ENCODE measurements around the gene PHACTR3. TPM values are rescaled to one million over a fixed set of nuclear protein-coding genes. Genes with fewer than 3 reads are reported as not detected.
A peak's percentile ranks its signal among the peaks of the same experiment; 100 is the strongest.

Gene PHACTR3
- total and polyA plus RNA-seq, 2 of the 8 experiments (the other 6 are each of a cell fraction or from before 2014, with no cell fraction given), result 0.05 to 0.13 TPM

GRCh38 chr20:59824711-59825562 is 220.6 kb downstream of the PHACTR3 start:
- Histone ChIP-seq H2BK20ac (ENCODE audit: low read length) (no peak overlapping the region), H2BK15ac (ENCODE audit: low read length) (no peak overlapping the region), H3K27ac (ENCODE audit: low read depth, low read length) (no peak overlapping the region), H3K56ac (replicated peaks; ENCODE audit: insufficient read length, low read depth, low read length) (no peak overlapping the region), H3K4me1 (replicated peaks in 1 of 4; ENCODE audit: control insufficient read depth in 3 of 4, insufficient read depth in 4 of 4, low read length in 3 of 4) (peaks cover 0 to 7% (median 0%) of the 10 kb centered on the region in 4 experiments; a peak in 1 of 7 replicates), H2BK120ac (replicated peaks; ENCODE audit: low read depth, low read length) (no peak overlapping the region), H3K36me3 (ENCODE audit: control insufficient read depth in 2 of 4, insufficient read depth in 4 of 4, low read length in 3 of 4) (no peaks in the 10 kb centered on the region; a peak in 1 of 8 replicates), H3K14ac (ENCODE audit: insufficient read length) (no peak overlapping the region), H3K4me3 (ENCODE audit: extremely low read depth in 1 of 4, insufficient read depth in 2 of 4, low read depth in 3 of 4, low read length in 4 of 4) (no peak overlapping the region), H2BK5ac (ENCODE audit: low read depth, low read length) (no peak overlapping the region), H3K27me3 (replicated peaks in 1 of 4; ENCODE audit: control insufficient read depth in 3 of 4, extremely low read depth in 1 of 4, insufficient read depth in 3 of 4, low read length in 3 of 4) (peaks cover 0 to 2% (median 0%) of the 10 kb centered on the region in 4 experiments; a peak in 1 of 7 replicates), H3K79me2 (ENCODE audit: control insufficient read depth in 1 of 2, insufficient read depth in 2 of 2, low read length in 2 of 2) (no peaks in the 10 kb centered on the region), H3K4ac (replicated peaks; ENCODE audit: insufficient read length, low read depth, low read length) (no peak overlapping the region), H4K91ac (replicated peaks; ENCODE audit: insufficient read length, low read length) (no peak overlapping the region), H3K18ac (ENCODE audit: extremely low read depth, low read length) (no peak overlapping the region), H3K9me3 (ENCODE audit: insufficient read depth in 2 of 2, low read depth in 1 of 2, low read length in 1 of 2) (peaks cover 87 to 98% of the 10 kb centered on the region in 2 experiments), H2BK12ac (ENCODE audit: low read depth, low read length) (no peak overlapping the region), H2AFZ (ENCODE audit: low read length) (no peak overlapping the region), H3K23me2 (ENCODE audit: low read depth, low read length) (no peaks in the 10 kb centered on the region), H3K9ac (replicated peaks in 1 of 4; ENCODE audit: extremely low read depth in 1 of 4, low read depth in 3 of 4, low read length in 3 of 4) (no peak overlapping the region), H3K79me1 (ENCODE audit: low read depth, low read length) (no peaks in the 10 kb centered on the region), H4K5ac (ENCODE audit: insufficient read length, low read depth, low read length) (no peak overlapping the region), H4K8ac (ENCODE audit: extremely low read depth, insufficient read depth, low read length) (no peak overlapping the region), H4K20me1 (replicated peaks in 1 of 2; ENCODE audit: control insufficient read depth in 1 of 2, insufficient read depth in 2 of 2, low read length in 2 of 2) (peaks cover 0 to 1% of the 10 kb centered on the region in 2 experiments), H2AK5ac (ENCODE audit: low read depth, low read length) (no peak overlapping the region), H3K23ac (ENCODE audit: insufficient read length) (no peak overlapping the region), H3K4me2 (ENCODE audit: insufficient read depth in 1 of 2, low read depth in 2 of 2, low read length in 2 of 2) (no peak overlapping the region)
- TF ChIP-seq POU5F1 (IDR thresholded peaks at IDR 0.05; ENCODE audit: low read depth, low read length), result no peak
- no peak for TF ChIP-seq TCF12 (IDR thresholded peaks at IDR 0.05; ENCODE audit: low read depth, low read length)
- TF ChIP-seq TEAD4 (IDR thresholded peaks at IDR 0.05; ENCODE audit: low read depth, low read length), result no peak
- no peak for TF ChIP-seq EZH2 (IDR thresholded peaks at IDR 0.05; ENCODE audit: low read depth, low read length, severe bottlenecking)
- TF ChIP-seq SP4 (IDR thresholded peaks at IDR 0.05; ENCODE audit: low read length), result no peak
- TF ChIP-seq, protein P1, sequence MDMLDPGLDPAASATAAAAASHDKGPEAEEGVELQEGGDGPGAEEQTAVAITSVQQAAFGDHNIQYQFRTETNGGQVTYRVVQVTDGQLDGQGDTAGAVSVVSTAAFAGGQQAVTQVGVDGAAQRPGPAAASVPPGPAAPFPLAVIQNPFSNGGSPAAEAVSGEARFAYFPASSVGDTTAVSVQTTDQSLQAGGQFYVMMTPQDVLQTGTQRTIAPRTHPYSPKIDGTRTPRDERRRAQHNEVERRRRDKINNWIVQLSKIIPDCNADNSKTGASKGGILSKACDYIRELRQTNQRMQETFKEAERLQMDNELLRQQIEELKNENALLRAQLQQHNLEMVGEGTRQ (IDR thresholded peaks at IDR 0.05; ENCODE audit: low read length), result no peak
- TF ChIP-seq HDAC6 (IDR thresholded peaks at IDR 0.05; ENCODE audit: low read depth, low read length), result no peak
- no peak for TF ChIP-seq CBX5 (IDR thresholded peaks at IDR 0.05; ENCODE audit: low read depth, low read length)
- no peak for TF ChIP-seq TAF7 (optimal IDR thresholded peaks at IDR 0.05; ENCODE audit: borderline replicate concordance, low read depth, low read length)
- TF ChIP-seq CHD2 (IDR thresholded peaks at IDR 0.05; ENCODE audit: low read length), result no peak
- ChIA-PET CTCF (ENCODE audit: partially characterized antibody) (interaction anchor here (1.1 kb wide), 1 partner anchor 253 kb away, joined by 3 read pairs; no protein-coding TSS in a partner anchor), POLR2A (ENCODE audit: partially characterized antibody) (no interaction called here)
- no peak for FAIRE-seq
- 72% methylated on average over 8 of the region's 8 CpGs; no CpG with 5 or more reads in 1 of the 2 experiments for WGBS, 2 experiments (ENCODE audit: extremely low coverage in 1 of 2, insufficient coverage in 1 of 2, insufficient read length in 1 of 2, insufficient replicate concordance in 2 of 2, low coverage in 1 of 2, low lambda C conversion rate in 2 of 2, missing lambda C conversion rate in 1 of 2)
- DNase-seq (ENCODE audit: low read depth in 1 of 2, low spot score in 2 of 2), result peak in 1 of 2 experiments; percentile 41
